Ectodermal cell (in vitro differentiated cells): ENCODE results near the gene PLEKHD1.

Source experiments
- H3K27ac ChIP-seq: 2 replicates; pipeline ENCODE4 v1.7.0; 2013; ENCODE audit warnings: mild to moderate bottlenecking, low read depth, low read length; ENCODE audit not compliant: insufficient read depth, poor library complexity, severe bottlenecking
- H3K27me3 ChIP-seq: 2 replicates; pipeline ENCODE4 v1.7.0; 2013; ENCODE audit warnings: mild to moderate bottlenecking, low read length; ENCODE audit not compliant: insufficient read depth, control insufficient read depth, poor library complexity, severe bottlenecking
- H3K36me3 ChIP-seq: one replicate; pipeline ENCODE4 v1.7.0; 2013; ENCODE audit warnings: low read length; ENCODE audit not compliant: control insufficient read depth, insufficient read depth
- H3K4me1 ChIP-seq: one replicate; pipeline ENCODE4 v1.7.0; 2013; ENCODE audit warnings: low read length; ENCODE audit not compliant: control insufficient read depth, insufficient read depth
- H3K4me3 ChIP-seq: 2 replicates; pipeline ENCODE4 v1.7.0; 2013; ENCODE audit warnings: low read depth, low read length, control low read depth; ENCODE audit not compliant: insufficient read depth
- H3K9me3 ChIP-seq: 2 replicates; pipeline ENCODE4 v1.7.0; 2013; ENCODE audit warnings: mild to moderate bottlenecking, low read length, moderate library complexity; ENCODE audit not compliant: control insufficient read depth
- WGBS, 2 experiments: methylation state at CpG; one replicate each; pipeline ENCODE4 v1.1.7; 2013; ENCODE audit warnings: missing lambda C conversion rate in 2 of 2; 5-methylcytosine and 5-hydroxymethylcytosine counted together

PLEKHD1 gene

GRCh38 chr14:69529563-69529962, 45.0 kb downstream of the PLEKHD1 start:
- Histone ChIP-seq H3K27me3 (no peaks in the 10 kb centered on the region), H3K4me1 (no peaks in the 10 kb centered on the region), H3K9me3 (no peaks in the 10 kb centered on the region), H3K36me3 (no peaks in the 10 kb centered on the region), H3K4me3 (no peak overlapping the region), H3K27ac (no peak overlapping the region)
- 84 to 88% methylated on average over 3 of the region's 3 CpGs for WGBS, 2 experiments

DNA sequence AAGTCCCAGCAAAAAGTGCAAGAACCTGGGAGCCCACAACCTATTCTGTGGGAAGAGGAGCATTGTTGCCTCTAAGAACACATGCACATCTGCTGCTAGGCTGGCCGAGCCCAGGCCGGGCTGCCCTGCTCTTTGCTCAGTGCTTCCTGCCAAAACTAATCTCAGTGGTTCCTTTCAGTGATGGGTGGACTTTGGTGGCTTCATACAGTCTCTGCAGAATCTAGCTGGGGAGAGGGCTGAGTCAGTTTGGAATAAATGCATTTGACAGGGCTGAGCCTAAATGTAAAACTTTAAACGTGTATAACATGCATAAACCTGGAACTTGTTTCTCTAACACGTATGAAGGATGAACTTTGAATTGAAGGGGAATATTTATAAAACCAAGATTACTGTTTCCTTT, 45.6 kb downstream of the PLEKHD1 start:
- H3K4me1 ChIP-seq: no peaks in the 10 kb centered on the region
- H3K4me3 ChIP-seq: no peak overlapping the region
- no peaks in the 10 kb centered on the region for H3K27me3 ChIP-seq
- WGBS, 2 experiments: 93 to 97% methylated on average over 3 to 4 of the region's 4 CpGs
- no peaks in the 10 kb centered on the region for H3K9me3 ChIP-seq
- H3K27ac ChIP-seq: no peak overlapping the region
- no peaks in the 10 kb centered on the region for H3K36me3 ChIP-seq

- H3K4me1 ChIP-seq: no peaks in the 10 kb centered on the region
- H3K27me3 ChIP-seq: no peaks in the 10 kb centered on the region
- WGBS, 2 experiments: 88 to 98% methylated on average over 2 of the region's 3 CpGs
- no peaks in the 10 kb centered on the region for H3K36me3 ChIP-seq
- H3K4me3 ChIP-seq: no peak overlapping the region
- no peak overlapping the region for H3K27ac ChIP-seq
- no peaks in the 10 kb centered on the region for H3K9me3 ChIP-seq
Observed at GRCh38 chr14:69531135-69531534, 46.6 kb downstream of the PLEKHD1 start.

GRCh38 chr14:69532561-69533340, 48.2 kb downstream of the PLEKHD1 start:
- Histone ChIP-seq H3K9me3 (no peaks in the 10 kb centered on the region), H3K27me3 (no peaks in the 10 kb centered on the region), H3K36me3 (no peaks in the 10 kb centered on the region), H3K4me3 (no peak overlapping the region), H3K27ac (no peak overlapping the region), H3K4me1 (no peaks in the 10 kb centered on the region)
- WGBS, 2 experiments: 76 to 86% methylated on average over 3 of the region's 3 CpGs

DNA sequence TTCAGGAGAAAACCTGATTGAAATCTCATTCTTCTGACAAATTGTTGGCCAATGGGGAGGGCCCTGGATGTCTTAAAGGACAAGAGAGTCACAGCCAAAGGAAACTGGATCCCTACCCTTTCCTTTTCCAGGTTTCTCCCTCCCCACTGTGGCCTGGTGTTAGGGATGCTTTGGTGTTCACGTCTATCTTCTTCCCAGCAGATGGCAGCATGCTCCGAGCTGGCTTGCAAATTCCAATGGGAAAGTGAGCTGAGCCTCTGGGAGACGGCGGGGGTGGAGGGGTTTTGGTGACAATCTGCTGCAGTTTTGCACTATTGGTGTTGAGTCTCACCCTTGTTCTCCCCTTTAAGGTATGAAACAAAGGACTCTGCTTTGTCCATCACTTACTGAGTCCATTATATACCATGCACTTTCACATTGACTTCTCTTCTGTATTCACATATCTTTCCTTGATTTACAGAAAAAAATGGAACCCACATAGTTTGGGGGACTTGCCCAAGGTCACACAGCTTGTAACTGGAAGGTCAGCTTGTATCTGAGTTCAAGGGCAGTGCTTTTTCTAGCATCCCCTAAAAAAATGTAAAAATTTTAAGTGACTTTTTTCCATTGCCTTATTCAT, 50.8 kb downstream of the PLEKHD1 start:
- no peaks in the 10 kb centered on the region for H3K9me3 ChIP-seq

DNA sequence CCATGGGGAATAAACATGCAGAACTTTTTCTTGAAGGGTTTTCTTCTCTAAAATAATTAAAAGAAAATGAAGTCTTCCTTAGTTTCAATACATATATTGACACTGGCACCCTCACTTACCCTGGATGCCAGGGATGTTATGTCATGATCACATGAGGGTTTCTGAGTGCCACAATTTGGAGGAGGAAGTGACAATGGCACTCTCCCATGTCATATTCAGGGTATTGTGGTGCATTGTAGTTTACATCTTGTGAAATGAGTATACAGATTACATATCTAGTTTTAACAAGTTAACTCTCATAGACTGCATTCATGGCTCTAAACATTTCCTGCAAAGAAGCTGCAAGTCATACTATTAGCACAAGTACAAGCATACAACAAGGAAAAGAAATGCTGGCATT, 52.4 kb downstream of the PLEKHD1 start:
- H3K4me1 ChIP-seq: no peaks in the 10 kb centered on the region
- H3K27me3 ChIP-seq: no peaks in the 10 kb centered on the region
- H3K36me3 ChIP-seq: no peaks in the 10 kb centered on the region
- no peak overlapping the region for H3K27ac ChIP-seq
- H3K9me3 ChIP-seq: no peaks in the 10 kb centered on the region
- no peak overlapping the region for H3K4me3 ChIP-seq

More for the DNA sequence above, 50.8 kb downstream of the PLEKHD1 start:
- 2 to 5% methylated on average over 4 of the region's 4 CpGs for WGBS, 2 experiments
- Histone ChIP-seq H3K4me3 (no peak overlapping the region), H3K4me1 (no peaks in the 10 kb centered on the region), H3K27me3 (no peaks in the 10 kb centered on the region), H3K36me3 (no peaks in the 10 kb centered on the region), H3K27ac (no peak overlapping the region)

- 82 to 100% methylated on average over 1 of the region's 1 CpG for WGBS, 2 experiments
- H3K27me3 ChIP-seq: no peaks in the 10 kb centered on the region
- H3K4me3 ChIP-seq: no peak overlapping the region
- no peaks in the 10 kb centered on the region for H3K9me3 ChIP-seq
- no peak overlapping the region for H3K27ac ChIP-seq
- H3K36me3 ChIP-seq: no peaks in the 10 kb centered on the region
- H3K4me1 ChIP-seq: no peaks in the 10 kb centered on the region
Observed at GRCh38 chr14:69537900-69538299, 53.4 kb downstream of the PLEKHD1 start.

DNA sequence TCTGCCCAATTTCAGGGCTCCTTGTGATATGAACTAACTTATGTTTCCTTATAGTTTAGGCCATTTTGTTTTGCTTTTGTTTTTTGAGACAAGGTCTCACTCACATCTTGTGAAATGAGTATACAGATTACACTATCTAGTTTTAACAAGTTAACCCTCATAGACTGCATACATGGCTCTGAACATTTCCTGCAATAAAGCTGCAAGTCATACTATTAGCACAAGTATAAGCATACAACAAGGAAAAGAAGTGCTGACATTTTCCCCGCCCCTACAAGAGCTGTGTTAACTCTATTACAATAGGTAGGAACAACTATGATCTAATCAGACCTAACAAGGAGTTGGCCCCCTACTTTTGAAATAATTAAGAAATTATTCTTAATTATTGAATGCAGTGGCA, 54.2 kb downstream of the PLEKHD1 start:
- H3K27ac ChIP-seq: no peak overlapping the region
- H3K27me3 ChIP-seq: no peaks in the 10 kb centered on the region
- H3K4me3 ChIP-seq: no peak overlapping the region
- no peaks in the 10 kb centered on the region for H3K9me3 ChIP-seq
- 83 to 100% methylated on average over 1 of the region's 1 CpG for WGBS, 2 experiments
- H3K4me1 ChIP-seq: no peaks in the 10 kb centered on the region
- no peaks in the 10 kb centered on the region for H3K36me3 ChIP-seq

DNA sequence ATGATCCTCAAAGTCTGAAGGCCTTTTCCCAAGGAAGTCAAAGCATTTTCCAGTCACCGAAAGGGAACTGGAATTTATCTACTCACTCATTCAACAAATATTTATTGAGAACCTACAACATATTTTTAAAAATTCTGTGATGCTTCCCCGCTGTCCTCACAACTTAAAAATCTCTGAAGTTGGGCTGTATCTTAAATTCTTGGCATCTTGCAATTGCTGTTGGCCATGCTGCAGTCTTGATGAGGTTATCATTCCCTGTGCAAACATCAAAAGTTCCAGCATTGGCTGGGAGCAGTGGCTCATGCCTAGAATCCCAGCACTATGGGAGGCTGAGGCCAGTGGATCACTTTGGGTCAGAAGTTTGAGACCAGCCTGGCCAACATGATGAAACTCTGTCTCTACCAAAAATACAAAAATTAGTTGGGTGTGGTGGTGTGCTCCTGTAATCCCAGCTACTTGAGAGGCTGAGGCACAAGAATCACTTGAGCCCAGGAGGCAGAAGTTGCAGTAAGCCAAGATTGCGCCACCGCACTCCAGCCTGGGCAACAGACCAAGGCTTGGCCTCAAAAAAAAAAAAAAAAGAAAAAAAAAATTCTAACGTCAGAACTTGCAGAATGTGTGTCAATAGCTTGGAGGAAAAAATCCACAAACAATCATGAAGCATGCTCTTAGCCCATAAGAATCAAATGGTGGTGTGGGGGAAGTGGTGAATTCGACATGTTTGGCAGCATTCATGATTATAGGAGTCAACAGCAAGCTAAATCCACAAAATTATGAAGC, 55.3 kb downstream of the PLEKHD1 start:
- H3K4me1 ChIP-seq: no peaks in the 10 kb centered on the region
- 86 to 93% methylated on average over 6 of the region's 6 CpGs for WGBS, 2 experiments
- H3K4me3 ChIP-seq: no peak overlapping the region
- no peaks in the 10 kb centered on the region for H3K36me3 ChIP-seq
- no peaks in the 10 kb centered on the region for H3K9me3 ChIP-seq
- no peak overlapping the region for H3K27ac ChIP-seq
- no peaks in the 10 kb centered on the region for H3K27me3 ChIP-seq

- no peak overlapping the region for H3K4me3 ChIP-seq
- no peak overlapping the region for H3K27ac ChIP-seq
- 93% methylated on average over 4 to 5 of the region's 5 CpGs for WGBS, 2 experiments
- no peaks in the 10 kb centered on the region for H3K4me1 ChIP-seq
- no peaks in the 10 kb centered on the region for H3K36me3 ChIP-seq
- no peaks in the 10 kb centered on the region for H3K9me3 ChIP-seq
- H3K27me3 ChIP-seq: no peaks in the 10 kb centered on the region
Observed at GRCh38 chr14:69540654-69541335, 56.3 kb downstream of the PLEKHD1 start.
